ENCODE results near the gene KIFBP. TPM values are rescaled to one million over a fixed set of nuclear protein-coding genes. Genes with fewer than 3 reads are reported as not detected.

The KIFBP gene
- total and polyA plus RNA-seq, 9 of the 15 experiments (the other 6 are each of a cell fraction or from before 2014, with no cell fraction given) = 5.6 to 23.2 (median 14.8) TPM

- TF ChIP-seq MYC (IDR thresholded peaks at IDR 0.05; ENCODE audit: low read depth, low read length) = no peak
- TF ChIP-seq MYC (CRISPR knock-in tag; IDR thresholded peaks at IDR 0.05; ENCODE audit: borderline replicate concordance, low read depth) = no peak
- TF ChIP-seq THAP7 (CRISPR knock-in tag; IDR thresholded peaks at IDR 0.05) = no peak
- no peak for TF ChIP-seq ZNF212 (CRISPR knock-in tag; IDR thresholded peaks at IDR 0.05)
- TF ChIP-seq RBM14 (IDR thresholded peaks at IDR 0.05; ENCODE audit: borderline replicate concordance, insufficient read depth, low read depth, low read length) = no peak
- TF ChIP-seq L3MBTL2 (IDR thresholded peaks at IDR 0.05) = no peak
- TF ChIP-seq ZNF280B (CRISPR knock-in tag; IDR thresholded peaks at IDR 0.05) = no peak
- no peak for TF ChIP-seq SMARCB1 (IDR thresholded peaks at IDR 0.05; ENCODE audit: insufficient read length, low read depth)
- no peak for TF ChIP-seq IRF2 (CRISPR knock-in tag; IDR thresholded peaks at IDR 0.05)
- TF ChIP-seq BCL6 (CRISPR knock-in tag; IDR thresholded peaks at IDR 0.05) = no peak
- no peak for TF ChIP-seq FOXK1 (CRISPR knock-in tag; IDR thresholded peaks at IDR 0.05; ENCODE audit: borderline replicate concordance)
- no peak for TF ChIP-seq BRF1 (IDR thresholded peaks at IDR 0.05; ENCODE audit: borderline replicate concordance, extremely low read depth, insufficient read length)
- no peak for TF ChIP-seq AFF4 (CRISPR knock-in tag; IDR thresholded peaks at IDR 0.05)
- TF ChIP-seq THRB (CRISPR knock-in tag; conservative IDR thresholded peaks at IDR 0.05) = no peak
- peak; percentile 23 to 30; a peak in 1 of 4 replicates for TF ChIP-seq MAZ (CRISPR knock-in tag; conservative IDR thresholded peaks at IDR 0.05 in 1 of 2, IDR thresholded peaks at IDR 0.05 in 1 of 2)
- no peak for TF ChIP-seq POLR2H (tag; IDR thresholded peaks at IDR 0.05; ENCODE audit: low read depth)
- TF ChIP-seq HMGN3 (IDR thresholded peaks at IDR 0.05; ENCODE audit: borderline replicate concordance, extremely low read depth, insufficient read length, low read depth, low read length) = peak; percentile 27
- 0 out of 4 replicates have a peak, but pooled peaks of 1 of the 2 experiments have one; percentile 59 for TF ChIP-seq ARNT (IDR thresholded peaks at IDR 0.05)
- TF ChIP-seq TGIF2 (CRISPR knock-in tag; IDR thresholded peaks at IDR 0.05) = no peak
- no peak for TF ChIP-seq NR0B1 (IDR thresholded peaks at IDR 0.05; ENCODE audit: partially characterized antibody)
Observed at GRCh38 chr10:69018613-69019012, 30.0 kb downstream of the KIFBP start (continued).

All from K562 (cell line).